Measurements from ENCODE around the gene FBXL4.

The FBXL4 gene

GRCh38 chr6:98823428-98824161 lies 124.2 kb downstream of the FBXL4 start:
- no peak for DNase-seq

DNA sequence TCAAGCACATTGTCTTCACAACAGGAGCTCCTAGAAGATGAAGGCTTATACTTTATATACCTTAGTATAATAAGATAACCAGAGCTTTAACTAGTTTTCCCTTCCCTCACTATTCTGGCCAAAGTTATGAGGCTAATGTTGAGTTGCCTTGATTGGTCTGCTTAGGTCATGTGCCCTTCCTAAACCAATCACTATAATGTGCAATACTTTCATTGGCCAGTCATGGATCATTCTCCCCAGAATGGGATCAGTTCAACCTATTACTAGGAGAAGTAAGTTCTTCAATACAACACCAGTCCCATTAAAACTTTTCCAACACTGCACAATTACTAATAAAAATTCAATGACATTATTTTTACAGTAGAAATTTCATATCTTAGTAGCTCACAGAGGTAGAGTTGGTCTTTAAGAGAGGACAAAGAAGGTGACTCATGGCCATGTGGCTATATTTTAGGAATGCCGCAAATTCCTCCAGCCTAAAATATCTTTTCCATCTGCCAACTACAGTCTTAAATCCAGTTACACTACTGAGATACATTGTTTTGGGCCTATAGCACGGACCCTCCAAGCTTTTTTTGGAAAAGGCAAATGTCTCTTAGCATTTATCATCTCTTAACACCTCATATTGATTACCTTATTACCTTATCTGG lies 125.9 kb downstream of the FBXL4 start:
- no peak for DNase-seq

Measured in inflammatory macrophage treated with lipopolysaccharide for 1 hour (primary cell).